ENCODE data around the gene THEMIS2. TPM values are rescaled to one million over a fixed set of nuclear protein-coding genes. Genes with fewer than 3 reads are reported as not detected.

The THEMIS2 gene
- total and polyA plus RNA-seq, 10 of the 15 experiments (the other 5 are each of a cell fraction or from before 2014, with no cell fraction given), result 9.1 to 114 (median 38.3) TPM

DNA sequence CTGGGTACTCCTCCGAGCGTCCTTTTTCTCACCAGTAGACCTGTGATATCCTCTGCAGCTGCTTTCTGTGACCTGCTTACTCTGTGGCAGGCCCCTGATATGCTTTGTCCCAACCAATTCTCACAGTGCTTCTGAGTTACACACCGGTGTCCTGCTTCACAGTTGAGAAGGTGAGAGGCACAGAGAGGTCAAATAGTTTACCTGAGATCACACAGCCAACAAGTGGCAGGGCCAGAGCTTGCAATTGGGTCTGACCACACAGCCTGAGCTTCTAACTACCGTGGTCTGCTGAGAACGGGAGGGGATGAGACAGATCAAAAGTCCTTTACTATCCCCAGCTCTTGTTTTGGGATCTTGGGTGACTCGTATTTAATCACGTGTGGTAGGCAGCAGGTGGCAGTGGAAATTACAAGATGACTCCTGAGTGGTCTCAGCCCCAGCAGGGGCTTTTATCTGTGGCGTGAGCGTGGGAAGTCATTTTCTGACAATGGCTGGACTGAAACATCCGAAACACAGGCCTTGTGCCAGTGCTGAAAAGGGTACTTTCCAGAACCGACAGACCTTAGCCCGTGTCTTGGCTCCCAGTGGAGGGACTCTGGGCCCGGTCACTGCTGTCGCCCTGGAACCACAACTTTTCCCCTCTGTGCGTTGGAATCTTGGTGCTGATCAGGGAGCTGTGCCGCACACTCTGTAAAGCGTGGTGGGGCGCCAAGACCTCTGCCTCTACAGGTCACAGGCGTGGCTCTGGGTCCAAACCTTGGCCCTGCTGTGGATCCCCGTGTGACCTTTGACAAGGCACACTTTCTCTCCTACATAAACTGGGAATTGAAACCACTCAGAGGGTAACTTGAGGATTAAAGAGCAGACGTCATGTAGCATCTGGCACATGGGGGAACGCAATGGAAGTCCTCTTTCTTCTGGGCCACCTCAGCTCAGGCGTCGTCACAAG, 11.9 kb downstream of the THEMIS2 start (continued):
- peak; percentile 96 for TF ChIP-seq ZNF687 (IDR thresholded peaks at IDR 0.05)
- TF ChIP-seq POLR2AphosphoS2 (IDR thresholded peaks at IDR 0.05; ENCODE audit: low read depth, low read length), result 0 out of 2 replicates have a peak, but pooled peaks have one; percentile 6
- TF ChIP-seq, protein P1, sequence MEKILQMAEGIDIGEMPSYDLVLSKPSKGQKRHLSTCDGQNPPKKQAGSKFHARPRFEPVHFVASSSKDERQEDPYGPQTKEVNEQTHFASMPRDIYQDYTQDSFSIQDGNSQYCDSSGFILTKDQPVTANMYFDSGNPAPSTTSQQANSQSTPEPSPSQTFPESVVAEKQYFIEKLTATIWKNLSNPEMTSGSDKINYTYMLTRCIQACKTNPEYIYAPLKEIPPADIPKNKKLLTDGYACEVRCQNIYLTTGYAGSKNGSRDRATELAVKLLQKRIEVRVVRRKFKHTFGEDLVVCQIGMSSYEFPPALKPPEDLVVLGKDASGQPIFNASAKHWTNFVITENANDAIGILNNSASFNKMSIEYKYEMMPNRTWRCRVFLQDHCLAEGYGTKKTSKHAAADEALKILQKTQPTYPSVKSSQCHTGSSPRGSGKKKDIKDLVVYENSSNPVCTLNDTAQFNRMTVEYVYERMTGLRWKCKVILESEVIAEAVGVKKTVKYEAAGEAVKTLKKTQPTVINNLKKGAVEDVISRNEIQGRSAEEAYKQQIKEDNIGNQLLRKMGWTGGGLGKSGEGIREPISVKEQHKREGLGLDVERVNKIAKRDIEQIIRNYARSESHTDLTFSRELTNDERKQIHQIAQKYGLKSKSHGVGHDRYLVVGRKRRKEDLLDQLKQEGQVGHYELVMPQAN (conservative IDR thresholded peaks at IDR 0.05), result no peak
- TF ChIP-seq CEBPB (IDR thresholded peaks at IDR 0.05; ENCODE audit: borderline replicate concordance in 1 of 2, low read depth in 2 of 2, low read length in 2 of 2), result no peak
- TF ChIP-seq MYC (IDR thresholded peaks at IDR 0.05; ENCODE audit: insufficient read depth, insufficient read length, insufficient replicate concordance, low read length, severe bottlenecking), result no peak
- peak; percentile 77 for TF ChIP-seq YY1 (IDR thresholded peaks at IDR 0.05; ENCODE audit: low read depth, low read length)
- peak; percentile 77 for TF ChIP-seq MTA2 (IDR thresholded peaks at IDR 0.05; ENCODE audit: low read depth)
- no peak for TF ChIP-seq ZSCAN29 (IDR thresholded peaks at IDR 0.05)
- TF ChIP-seq LARP7 (IDR thresholded peaks at IDR 0.05), result no peak
- TF ChIP-seq ZBTB4 (CRISPR knock-in tag; IDR thresholded peaks at IDR 0.05), result 0 out of 2 replicates have a peak, but pooled peaks have one; percentile 60
- TF ChIP-seq RAD51 (IDR thresholded peaks at IDR 0.05), result peak; percentile 89
- TF ChIP-seq, protein P2, sequence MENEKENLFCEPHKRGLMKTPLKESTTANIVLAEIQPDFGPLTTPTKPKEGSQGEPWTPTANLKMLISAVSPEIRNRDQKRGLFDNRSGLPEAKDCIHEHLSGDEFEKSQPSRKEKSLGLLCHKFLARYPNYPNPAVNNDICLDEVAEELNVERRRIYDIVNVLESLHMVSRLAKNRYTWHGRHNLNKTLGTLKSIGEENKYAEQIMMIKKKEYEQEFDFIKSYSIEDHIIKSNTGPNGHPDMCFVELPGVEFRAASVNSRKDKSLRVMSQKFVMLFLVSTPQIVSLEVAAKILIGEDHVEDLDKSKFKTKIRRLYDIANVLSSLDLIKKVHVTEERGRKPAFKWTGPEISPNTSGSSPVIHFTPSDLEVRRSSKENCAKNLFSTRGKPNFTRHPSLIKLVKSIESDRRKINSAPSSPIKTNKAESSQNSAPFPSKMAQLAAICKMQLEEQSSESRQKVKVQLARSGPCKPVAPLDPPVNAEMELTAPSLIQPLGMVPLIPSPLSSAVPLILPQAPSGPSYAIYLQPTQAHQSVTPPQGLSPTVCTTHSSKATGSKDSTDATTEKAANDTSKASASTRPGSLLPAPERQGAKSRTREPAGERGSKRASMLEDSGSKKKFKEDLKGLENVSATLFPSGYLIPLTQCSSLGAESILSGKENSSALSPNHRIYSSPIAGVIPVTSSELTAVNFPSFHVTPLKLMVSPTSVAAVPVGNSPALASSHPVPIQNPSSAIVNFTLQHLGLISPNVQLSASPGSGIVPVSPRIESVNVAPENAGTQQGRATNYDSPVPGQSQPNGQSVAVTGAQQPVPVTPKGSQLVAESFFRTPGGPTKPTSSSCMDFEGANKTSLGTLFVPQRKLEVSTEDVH (IDR thresholded peaks at IDR 0.05; ENCODE audit: low read depth, partially characterized antibody), result no peak
- no peak for TF ChIP-seq ZNF274 (IDR thresholded peaks at IDR 0.05; ENCODE audit: insufficient read depth, insufficient read length)
- TF ChIP-seq, protein P3, sequence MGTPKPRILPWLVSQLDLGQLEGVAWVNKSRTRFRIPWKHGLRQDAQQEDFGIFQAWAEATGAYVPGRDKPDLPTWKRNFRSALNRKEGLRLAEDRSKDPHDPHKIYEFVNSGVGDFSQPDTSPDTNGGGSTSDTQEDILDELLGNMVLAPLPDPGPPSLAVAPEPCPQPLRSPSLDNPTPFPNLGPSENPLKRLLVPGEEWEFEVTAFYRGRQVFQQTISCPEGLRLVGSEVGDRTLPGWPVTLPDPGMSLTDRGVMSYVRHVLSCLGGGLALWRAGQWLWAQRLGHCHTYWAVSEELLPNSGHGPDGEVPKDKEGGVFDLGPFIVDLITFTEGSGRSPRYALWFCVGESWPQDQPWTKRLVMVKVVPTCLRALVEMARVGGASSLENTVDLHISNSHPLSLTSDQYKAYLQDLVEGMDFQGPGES (IDR thresholded peaks at IDR 0.05), result no peak
- TF ChIP-seq POLR2A (IDR thresholded peaks at IDR 0.05; ENCODE audit: low read depth, low read length), result peak; percentile 60

Data from GM12878 (cell line).